Mammary epithelial cell (primary cell): ENCODE data around the gene FUCA2.

Source experiments
- CTCF ChIP-seq, 2 donors: IDR thresholded peaks in 1 of 2; conservative IDR thresholded peaks in 1 of 2; 2 replicates each; pipeline ENCODE4 v1.5.1; 2011 to 2012; ENCODE audit warnings: inconsistent platforms in 2 of 2, low read length in 2 of 2, mild to moderate bottlenecking in 2 of 2, control low read depth in 1 of 2, low read depth in 1 of 2; ENCODE audit not compliant: insufficient read depth in 1 of 2; ENCODE audit errors: extremely low read depth in 1 of 2
- EZH2 ChIP-seq: IDR thresholded peaks from 2 replicates; pipeline ENCODE4 v1.6.1; 2012; ENCODE audit warnings: low read length, inconsistent platforms, borderline replicate concordance

GRCh38 chr6:143490775-143491174 is 20.7 kb downstream of the FUCA2 start:
- TF ChIP-seq CTCF (conservative IDR thresholded peaks at IDR 0.05 in 1 of 2, IDR thresholded peaks at IDR 0.05 in 1 of 2; ENCODE audit: extremely low read depth in 1 of 2, insufficient read depth in 1 of 2, low read depth in 1 of 2, low read length in 2 of 2) (no peak), EZH2 (no peak)
